Measurements from ENCODE around the gene TAL2.

The TAL2 gene

GRCh38 chr9:105700668-105701067, 38.4 kb downstream of the TAL2 start:
- H3K4me1 ChIP-seq (ENCODE audit: control insufficient read depth, insufficient read depth, low read length) = peaks cover 8% of the 10 kb centered on the region; the same call in 1 of the 2 replicates
- H3K36me3 ChIP-seq (ENCODE audit: control insufficient read depth in 2 of 2, insufficient read depth in 1 of 2, low read length in 2 of 2) = peaks cover 2 to 4% of the 10 kb centered on the region in 2 experiments; a peak in 2 of 3 replicates
- ChIA-PET CTCF (interaction anchor here (0.7 to 0.8 kb wide), 2 partner anchors 17 to 141 kb away, joined by 3 read pairs; no protein-coding TSS in a partner anchor), POLR2A (no interaction called here)
- no peak overlapping the region for H3K27ac ChIP-seq (ENCODE audit: extremely low read depth, low read depth, low read length)
- H3K4me3 ChIP-seq (ENCODE audit: low read depth, low read length) = no peak overlapping the region
- H3K9me3 ChIP-seq (ENCODE audit: control insufficient read depth, insufficient read depth, low read depth, low read length) = no peaks in the 10 kb centered on the region
- peak; percentile 29; the same call in 1 of the 2 replicates for TF ChIP-seq PRDM6 (tag by site-specific recombination; IDR thresholded peaks at IDR 0.05)
- TF ChIP-seq ZNF239 (tag by site-specific recombination; IDR thresholded peaks at IDR 0.05) = no peak

GRCh38 chr9:105701145-105701544, 38.9 kb downstream of the TAL2 start:
- POLR2A ChIA-PET = no interaction called here
- H3K4me3 ChIP-seq (ENCODE audit: low read depth, low read length) = no peak overlapping the region
- no peak overlapping the region for H3K27ac ChIP-seq (ENCODE audit: extremely low read depth, low read depth, low read length)
- H3K9me3 ChIP-seq (ENCODE audit: control insufficient read depth, insufficient read depth, low read depth, low read length) = no peaks in the 10 kb centered on the region
- TF ChIP-seq ZNF449 (tag by site-specific recombination; IDR thresholded peaks at IDR 0.05) (no peak), ZNF704 (tag by site-specific recombination; IDR thresholded peaks at IDR 0.05) (no peak), ZNF560 (tag by site-specific recombination; IDR thresholded peaks at IDR 0.05; ENCODE audit: borderline replicate concordance) (no peak), ZNF266 (tag by site-specific recombination; IDR thresholded peaks at IDR 0.05; ENCODE audit: low read depth) (no peak), FEZF1 (tag by site-specific recombination; IDR thresholded peaks at IDR 0.05) (no peak), KLF10 (tag by site-specific recombination; IDR thresholded peaks at IDR 0.05) (no peak), HOXD13 (CRISPR knock-in tag; IDR thresholded peaks at IDR 0.05; ENCODE audit: borderline replicate concordance) (no peak), MEIS1 (CRISPR knock-in tag; IDR thresholded peaks at IDR 0.05; ENCODE audit: borderline replicate concordance) (no peak), ZNF362 (tag by site-specific recombination; IDR thresholded peaks at IDR 0.05) (no peak)
- H3K36me3 ChIP-seq (ENCODE audit: control insufficient read depth in 2 of 2, insufficient read depth in 1 of 2, low read length in 2 of 2) = peaks cover 4% of the 10 kb centered on the region in 2 experiments; a peak in 2 of 3 replicates
- CTCF ChIA-PET = interaction anchor here (0.7 kb wide), 1 partner anchor 140 kb away, joined by 3 read pairs; no protein-coding TSS in a partner anchor
- H3K4me1 ChIP-seq (ENCODE audit: control insufficient read depth, insufficient read depth, low read length) = peaks cover 8% of the 10 kb centered on the region; the same call in 1 of the 2 replicates

GRCh38 chr9:105702207-105702606, 40.0 kb downstream of the TAL2 start:
- H3K4me3 ChIP-seq (ENCODE audit: low read depth, low read length) = no peak overlapping the region
- peaks cover 8% of the 10 kb centered on the region; the same call in 1 of the 2 replicates for H3K4me1 ChIP-seq (ENCODE audit: control insufficient read depth, insufficient read depth, low read length)
- no peak overlapping the region for H3K27ac ChIP-seq (ENCODE audit: extremely low read depth, low read depth, low read length)
- H3K36me3 ChIP-seq (ENCODE audit: control insufficient read depth in 2 of 2, insufficient read depth in 1 of 2, low read length in 2 of 2) = peaks cover 4 to 5% of the 10 kb centered on the region in 2 experiments; a peak in 2 of 3 replicates
- no peaks in the 10 kb centered on the region for H3K9me3 ChIP-seq (ENCODE audit: control insufficient read depth, insufficient read depth, low read depth, low read length)
- ChIA-PET POLR2A (no interaction called here), CTCF (no interaction called here)
- TF ChIP-seq ZNF518A (tag by site-specific recombination; conservative IDR thresholded peaks at IDR 0.05; ENCODE audit: low read depth) = no peak
- no peak for TF ChIP-seq ZNF792 (tag by site-specific recombination; IDR thresholded peaks at IDR 0.05)
- no peak for TF ChIP-seq YY1 (tag by site-specific recombination; IDR thresholded peaks at IDR 0.05)
- TF ChIP-seq ZNF549 (tag by site-specific recombination; IDR thresholded peaks at IDR 0.05) = no peak
- no peak for TF ChIP-seq ZNF324 (tag by site-specific recombination; IDR thresholded peaks at IDR 0.05)
- TF ChIP-seq ZFP41 (tag by site-specific recombination; IDR thresholded peaks at IDR 0.05; ENCODE audit: borderline replicate concordance) = no peak
- no peak for TF ChIP-seq ZSCAN18 (tag by site-specific recombination; IDR thresholded peaks at IDR 0.05)
